Upper lobe of right lung (tissue), 1 donor: ENCODE results near the gene TXNRD1. TPM values are rescaled to one million over a fixed set of nuclear protein-coding genes. Genes with fewer than 3 reads are reported as not detected.
"Not testable (repeated sequence)": the region's sequence is repeated elsewhere in the genome, so short reads cannot be mapped to it uniquely, and the experiment has no call there.

ENCODE experiments used
- ATAC-seq: fragments of 200-7000 bp; cut with Tn5 transposase; one replicate; pipeline ENCODE4 v1.9.1; 2020; ENCODE audit warnings: mild to moderate bottlenecking, moderate library complexity
- DNase-seq: peaks from one replicate; pipeline ENCODE4 v3.0.0-alpha.2; 2020
- H3K27ac ChIP-seq: fragments of 200-600 bp; one replicate; pipeline ENCODE4 v1.8.0; 2022
- H3K27me3 ChIP-seq: fragments of 200-600 bp; one replicate; pipeline ENCODE4 v1.8.0; 2022; ENCODE audit warnings: mild to moderate bottlenecking
- H3K36me3 ChIP-seq: fragments of 200-600 bp; one replicate; pipeline ENCODE4 v1.8.0; 2022
- H3K4me1 ChIP-seq: fragments of 200-600 bp; one replicate; pipeline ENCODE4 v1.8.0; 2022
- H3K4me3 ChIP-seq: fragments of 200-600 bp; one replicate; pipeline ENCODE4 v1.8.0; 2022; ENCODE audit warnings: mild to moderate bottlenecking
- H3K9me3 ChIP-seq: fragments of 200-600 bp; one replicate; pipeline ENCODE4 v1.8.0; 2022
- CTCF ChIP-seq: fragments of 200-600 bp; IDR thresholded peaks from one replicate; pipeline ENCODE4 v1.8.0; 2022; ENCODE audit warnings: antibody characterized with exemption
- intact Hi-C: fragments of 100-400 bp; cut with DNase I; formaldehyde crosslinking; loops from one replicate; pipeline ENCODE4 v1.11.0; 2022
- total RNA-seq: library from RNA; stranded (reverse); fragmentation: NEBNext Ultra II Directional; extraction: Animal tissue kit (Norgen Biotek cat#: 25700); gene quantifications from one replicate; pipeline ENCODE4 v1.2.1, GENCODE V29; 2021
- donor health status: DM: no; HTN: yes; CAD: no; lungs with severe emphysema.

The TXNRD1 gene
- total RNA-seq, 1 donor from 2014 or later = 161 TPM

GRCh38 chr12:104331376-104331775, 115.8 kb downstream of the TXNRD1 start:
- Histone ChIP-seq H3K9me3 (no peaks in the 10 kb centered on the region), H3K4me1 (no peaks in the 10 kb centered on the region), H3K4me3 (no peak overlapping the region), H3K27me3 (no peaks in the 10 kb centered on the region), H3K27ac (no peak overlapping the region), H3K36me3 (peaks cover 92% of the 10 kb centered on the region)
- no peak for DNase-seq
- intact Hi-C loops = no loop called here
- no peak for TF ChIP-seq CTCF
- ATAC-seq = no peak

- H3K9me3 ChIP-seq, ATAC-seq, H3K27me3 ChIP-seq, H3K4me1 ChIP-seq, intact Hi-C loops, H3K27ac ChIP-seq, DNase-seq, H3K4me3 ChIP-seq: not testable (repeated sequence)
- peaks cover 92% of the 10 kb centered on the region for H3K36me3 ChIP-seq
Measured at GRCh38 chr12:104332273-104332672, 116.7 kb downstream of the TXNRD1 start.

- ATAC-seq = no peak
- H3K4me1 ChIP-seq = no peaks in the 10 kb centered on the region
- no peak for TF ChIP-seq CTCF
- no peak for DNase-seq
- no peaks in the 10 kb centered on the region for H3K27me3 ChIP-seq
- H3K36me3 ChIP-seq = peaks cover 92% of the 10 kb centered on the region
- intact Hi-C loops = no loop called here
- no peak overlapping the region for H3K4me3 ChIP-seq
- H3K9me3 ChIP-seq = no peaks in the 10 kb centered on the region
- no peak overlapping the region for H3K27ac ChIP-seq
Measured at GRCh38 chr12:104333692-104334255, 118.2 kb downstream of the TXNRD1 start.

- DNase-seq (no peak), ATAC-seq (no peak)
- H3K36me3 ChIP-seq = peaks cover 92% of the 10 kb centered on the region
- H3K9me3 ChIP-seq = no peaks in the 10 kb centered on the region
- intact Hi-C loops = no loop called here
- TF ChIP-seq CTCF = no peak
- H3K27me3 ChIP-seq = no peaks in the 10 kb centered on the region
- no peaks in the 10 kb centered on the region for H3K4me1 ChIP-seq
- H3K27ac ChIP-seq = no peak overlapping the region
- no peak overlapping the region for H3K4me3 ChIP-seq
Measured at GRCh38 chr12:104334581-104334980, 119.0 kb downstream of the TXNRD1 start.

GRCh38 chr12:104336115-104336514, 120.5 kb downstream of the TXNRD1 start:
- Histone ChIP-seq H3K4me3 (no peak overlapping the region), H3K27ac (no peak overlapping the region), H3K27me3 (no peaks in the 10 kb centered on the region), H3K9me3 (no peaks in the 10 kb centered on the region), H3K4me1 (no peaks in the 10 kb centered on the region), H3K36me3 (peaks cover 92% of the 10 kb centered on the region)
- ATAC-seq (no peak), DNase-seq (no peak)
- no peak for TF ChIP-seq CTCF
- intact Hi-C loops = no loop called here

GRCh38 chr12:104337030-104337558, 121.5 kb downstream of the TXNRD1 start:
- Histone ChIP-seq H3K4me3 (no peak overlapping the region), H3K27me3 (no peaks in the 10 kb centered on the region), H3K4me1 (no peaks in the 10 kb centered on the region), H3K27ac (no peak overlapping the region), H3K36me3 (peaks cover 92% of the 10 kb centered on the region), H3K9me3 (no peaks in the 10 kb centered on the region)
- no peak for DNase-seq
- no peak for ATAC-seq
- TF ChIP-seq CTCF = no peak
- intact Hi-C loops = no loop called here
